ENCODE results near the gene ELOVL1. TPM values are rescaled to one million over a fixed set of nuclear protein-coding genes. Genes with fewer than 3 reads are reported as not detected.

ELOVL1 gene
- total and polyA plus RNA-seq, 2 experiments from 2014 or later = 16.7 to 23.3 TPM

DNA sequence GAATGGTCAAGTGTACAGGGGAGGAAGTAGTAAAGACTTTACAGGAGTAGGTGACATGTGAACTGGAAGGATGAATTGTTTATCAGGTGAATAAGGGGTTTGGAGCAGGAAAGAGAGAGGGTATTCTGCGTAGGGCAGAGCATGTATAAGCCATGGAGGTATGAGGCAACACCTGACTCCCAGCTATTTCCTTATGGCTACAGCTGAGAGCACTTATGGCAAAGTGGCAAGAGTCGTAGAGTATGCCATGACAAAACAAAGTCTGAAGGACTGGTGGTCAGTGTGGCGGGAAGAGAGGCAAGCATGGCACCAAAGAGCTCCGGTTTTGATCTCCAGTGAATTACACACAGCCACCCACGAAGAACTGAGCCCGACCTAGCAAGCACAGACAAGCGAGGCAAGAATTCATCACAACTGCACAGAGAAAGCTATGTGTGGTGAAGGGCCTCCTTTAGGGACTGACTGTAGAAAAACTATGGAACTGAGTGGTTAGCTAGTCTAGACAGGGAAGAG is 9.0 kb upstream of the ELOVL1 start:
- Mint-ChIP-seq H3K27me3 (ENCODE audit: insufficient read depth, low read depth, poor library complexity) (peaks cover 2% of the 10 kb centered on the region), H3K27ac (no peak overlapping the region), H3K4me1 (peaks cover 3% of the 10 kb centered on the region), H3K9me3 (no peaks in the 10 kb centered on the region), H3K36me3 (ENCODE audit: low read depth) (no peaks in the 10 kb centered on the region), H3K4me3 (no peak overlapping the region)
- Histone ChIP-seq H3K4me1 (ENCODE audit: insufficient read depth) (no peaks in the 10 kb centered on the region), H3K27me3 (ENCODE audit: insufficient read depth) (no peaks in the 10 kb centered on the region), H3K9me2 (ENCODE audit: insufficient read depth) (no peaks in the 10 kb centered on the region), H4K20me1 (replicated peaks; ENCODE audit: insufficient read depth) (no peaks in the 10 kb centered on the region), H3K4me3 (no peak overlapping the region), H3K4me2 (no peak overlapping the region), H2AFZ (no peak overlapping the region), H3F3A (replicated peaks; ENCODE audit: low read depth) (no peaks in the 10 kb centered on the region), H3K27ac (ENCODE audit: low read depth) (no peak overlapping the region), H3K36me3 (ENCODE audit: insufficient read depth) (no peaks in the 10 kb centered on the region), H3K79me2 (replicated peaks; ENCODE audit: insufficient read depth) (no peaks in the 10 kb centered on the region)
- DNase-seq (ENCODE audit: low spot score) = no peak
- TF ChIP-seq, protein P1, sequence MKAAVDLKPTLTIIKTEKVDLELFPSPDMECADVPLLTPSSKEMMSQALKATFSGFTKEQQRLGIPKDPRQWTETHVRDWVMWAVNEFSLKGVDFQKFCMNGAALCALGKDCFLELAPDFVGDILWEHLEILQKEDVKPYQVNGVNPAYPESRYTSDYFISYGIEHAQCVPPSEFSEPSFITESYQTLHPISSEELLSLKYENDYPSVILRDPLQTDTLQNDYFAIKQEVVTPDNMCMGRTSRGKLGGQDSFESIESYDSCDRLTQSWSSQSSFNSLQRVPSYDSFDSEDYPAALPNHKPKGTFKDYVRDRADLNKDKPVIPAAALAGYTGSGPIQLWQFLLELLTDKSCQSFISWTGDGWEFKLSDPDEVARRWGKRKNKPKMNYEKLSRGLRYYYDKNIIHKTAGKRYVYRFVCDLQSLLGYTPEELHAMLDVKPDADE (IDR thresholded peaks at IDR 0.05) = no peak
- TF ChIP-seq ZNF331 (CRISPR knock-in tag; IDR thresholded peaks at IDR 0.05; ENCODE audit: low read depth) = no peak
- no peak for TF ChIP-seq EZH2phosphoT487 (IDR thresholded peaks at IDR 0.05; ENCODE audit: unreplicated experiment)
- no peak for TF ChIP-seq ZNF114 (CRISPR knock-in tag; IDR thresholded peaks at IDR 0.05)
- TF ChIP-seq JUNB (IDR thresholded peaks at IDR 0.05; ENCODE audit: unreplicated experiment) = no peak
- no peak for TF ChIP-seq POLR2AphosphoS5 (IDR thresholded peaks at IDR 0.05; ENCODE audit: low read depth)
- no peak for TF ChIP-seq CREB1 (CRISPR knock-in tag; IDR thresholded peaks at IDR 0.05; ENCODE audit: low read depth)
- no peak for TF ChIP-seq NANOG (IDR thresholded peaks at IDR 0.05; ENCODE audit: borderline replicate concordance)
- no peak for ATAC-seq

DNA sequence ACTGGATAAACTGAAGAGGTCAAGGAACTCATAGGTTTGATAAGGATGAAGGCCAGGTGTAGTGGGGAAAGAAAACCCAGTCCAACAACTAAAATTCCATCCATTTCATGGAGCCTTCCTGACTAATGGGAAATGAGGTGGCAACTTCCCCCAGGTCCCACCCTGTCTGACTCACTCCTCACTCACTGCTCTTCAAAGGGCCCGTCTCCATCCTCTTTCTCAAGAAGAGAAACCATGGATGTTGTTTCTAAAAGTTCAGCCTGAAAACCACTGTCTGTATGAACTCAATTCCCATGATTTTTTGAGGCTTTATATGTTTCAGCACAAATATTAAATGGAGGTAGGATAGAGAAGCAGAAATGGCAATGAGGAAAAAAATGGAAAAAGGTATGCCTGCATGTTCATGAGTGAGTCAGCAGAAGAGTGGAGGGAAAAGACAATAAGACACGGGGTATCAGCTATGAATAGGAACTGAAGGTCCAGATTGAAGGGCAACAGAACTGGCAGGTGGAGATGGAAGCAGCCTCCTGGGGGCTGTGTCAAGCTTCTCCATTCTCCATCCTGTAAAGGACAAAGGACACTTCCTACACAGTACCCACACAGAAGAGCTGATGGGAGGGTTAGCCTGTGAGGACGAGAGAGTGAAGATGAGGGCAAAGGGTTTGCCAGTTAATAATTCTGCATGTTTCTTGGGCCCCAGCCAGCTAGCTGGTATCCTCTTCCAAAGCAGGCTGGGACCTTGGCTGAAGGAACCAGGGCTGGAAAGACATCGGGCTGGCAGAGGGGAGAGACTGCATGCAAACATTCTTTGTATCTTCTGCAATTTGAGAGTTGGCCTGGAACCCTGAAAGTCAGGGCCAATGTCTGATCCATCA is 5.5 kb upstream of the ELOVL1 start:
- Histone ChIP-seq H3K27me3 (ENCODE audit: insufficient read depth) (no peaks in the 10 kb centered on the region), H3K79me2 (replicated peaks; ENCODE audit: insufficient read depth) (peaks cover 7% of the 10 kb centered on the region; the same call in 1 of the 2 replicates), H3F3A (replicated peaks; ENCODE audit: low read depth) (peaks cover 4% of the 10 kb centered on the region; the same call in 1 of the 2 replicates), H4K20me1 (replicated peaks; ENCODE audit: insufficient read depth) (0 out of 2 replicates have a peak, but pooled peaks cover 3% of the 10 kb centered on the region), H3K27ac (ENCODE audit: low read depth) (no peak overlapping the region), H3K9me2 (ENCODE audit: insufficient read depth) (no peaks in the 10 kb centered on the region), H3K36me3 (ENCODE audit: insufficient read depth) (no peaks in the 10 kb centered on the region), H2AFZ (no peak overlapping the region), H3K4me1 (ENCODE audit: insufficient read depth) (peaks cover 7% of the 10 kb centered on the region; the same call in 1 of the 2 replicates), H3K4me3 (no peak overlapping the region), H3K4me2 (no peak overlapping the region)
- Mint-ChIP-seq H3K4me1 (peaks cover 8% of the 10 kb centered on the region), H3K27me3 (ENCODE audit: insufficient read depth, low read depth, poor library complexity) (peaks cover under 1% of the 10 kb centered on the region), H3K4me3 (no peak overlapping the region), H3K9me3 (no peaks in the 10 kb centered on the region), H3K27ac (no peak overlapping the region), H3K36me3 (ENCODE audit: low read depth) (no peaks in the 10 kb centered on the region)
- DNase-seq (ENCODE audit: low spot score) (no peak), ATAC-seq (no peak)
- TF ChIP-seq ZNF114 (CRISPR knock-in tag; IDR thresholded peaks at IDR 0.05) (no peak), CREB1 (CRISPR knock-in tag; IDR thresholded peaks at IDR 0.05; ENCODE audit: low read depth) (no peak), STAT1 (IDR thresholded peaks at IDR 0.05; ENCODE audit: unreplicated experiment) (no peak), EZH2phosphoT487 (IDR thresholded peaks at IDR 0.05; ENCODE audit: unreplicated experiment) (no peak), JUNB (IDR thresholded peaks at IDR 0.05; ENCODE audit: unreplicated experiment) (no peak), NANOG (IDR thresholded peaks at IDR 0.05; ENCODE audit: borderline replicate concordance) (no peak), ZNF331 (CRISPR knock-in tag; IDR thresholded peaks at IDR 0.05; ENCODE audit: low read depth) (no peak), EZH2 (IDR thresholded peaks at IDR 0.05; ENCODE audit: low read depth, unreplicated experiment) (no peak)
- TF ChIP-seq, protein P2, sequence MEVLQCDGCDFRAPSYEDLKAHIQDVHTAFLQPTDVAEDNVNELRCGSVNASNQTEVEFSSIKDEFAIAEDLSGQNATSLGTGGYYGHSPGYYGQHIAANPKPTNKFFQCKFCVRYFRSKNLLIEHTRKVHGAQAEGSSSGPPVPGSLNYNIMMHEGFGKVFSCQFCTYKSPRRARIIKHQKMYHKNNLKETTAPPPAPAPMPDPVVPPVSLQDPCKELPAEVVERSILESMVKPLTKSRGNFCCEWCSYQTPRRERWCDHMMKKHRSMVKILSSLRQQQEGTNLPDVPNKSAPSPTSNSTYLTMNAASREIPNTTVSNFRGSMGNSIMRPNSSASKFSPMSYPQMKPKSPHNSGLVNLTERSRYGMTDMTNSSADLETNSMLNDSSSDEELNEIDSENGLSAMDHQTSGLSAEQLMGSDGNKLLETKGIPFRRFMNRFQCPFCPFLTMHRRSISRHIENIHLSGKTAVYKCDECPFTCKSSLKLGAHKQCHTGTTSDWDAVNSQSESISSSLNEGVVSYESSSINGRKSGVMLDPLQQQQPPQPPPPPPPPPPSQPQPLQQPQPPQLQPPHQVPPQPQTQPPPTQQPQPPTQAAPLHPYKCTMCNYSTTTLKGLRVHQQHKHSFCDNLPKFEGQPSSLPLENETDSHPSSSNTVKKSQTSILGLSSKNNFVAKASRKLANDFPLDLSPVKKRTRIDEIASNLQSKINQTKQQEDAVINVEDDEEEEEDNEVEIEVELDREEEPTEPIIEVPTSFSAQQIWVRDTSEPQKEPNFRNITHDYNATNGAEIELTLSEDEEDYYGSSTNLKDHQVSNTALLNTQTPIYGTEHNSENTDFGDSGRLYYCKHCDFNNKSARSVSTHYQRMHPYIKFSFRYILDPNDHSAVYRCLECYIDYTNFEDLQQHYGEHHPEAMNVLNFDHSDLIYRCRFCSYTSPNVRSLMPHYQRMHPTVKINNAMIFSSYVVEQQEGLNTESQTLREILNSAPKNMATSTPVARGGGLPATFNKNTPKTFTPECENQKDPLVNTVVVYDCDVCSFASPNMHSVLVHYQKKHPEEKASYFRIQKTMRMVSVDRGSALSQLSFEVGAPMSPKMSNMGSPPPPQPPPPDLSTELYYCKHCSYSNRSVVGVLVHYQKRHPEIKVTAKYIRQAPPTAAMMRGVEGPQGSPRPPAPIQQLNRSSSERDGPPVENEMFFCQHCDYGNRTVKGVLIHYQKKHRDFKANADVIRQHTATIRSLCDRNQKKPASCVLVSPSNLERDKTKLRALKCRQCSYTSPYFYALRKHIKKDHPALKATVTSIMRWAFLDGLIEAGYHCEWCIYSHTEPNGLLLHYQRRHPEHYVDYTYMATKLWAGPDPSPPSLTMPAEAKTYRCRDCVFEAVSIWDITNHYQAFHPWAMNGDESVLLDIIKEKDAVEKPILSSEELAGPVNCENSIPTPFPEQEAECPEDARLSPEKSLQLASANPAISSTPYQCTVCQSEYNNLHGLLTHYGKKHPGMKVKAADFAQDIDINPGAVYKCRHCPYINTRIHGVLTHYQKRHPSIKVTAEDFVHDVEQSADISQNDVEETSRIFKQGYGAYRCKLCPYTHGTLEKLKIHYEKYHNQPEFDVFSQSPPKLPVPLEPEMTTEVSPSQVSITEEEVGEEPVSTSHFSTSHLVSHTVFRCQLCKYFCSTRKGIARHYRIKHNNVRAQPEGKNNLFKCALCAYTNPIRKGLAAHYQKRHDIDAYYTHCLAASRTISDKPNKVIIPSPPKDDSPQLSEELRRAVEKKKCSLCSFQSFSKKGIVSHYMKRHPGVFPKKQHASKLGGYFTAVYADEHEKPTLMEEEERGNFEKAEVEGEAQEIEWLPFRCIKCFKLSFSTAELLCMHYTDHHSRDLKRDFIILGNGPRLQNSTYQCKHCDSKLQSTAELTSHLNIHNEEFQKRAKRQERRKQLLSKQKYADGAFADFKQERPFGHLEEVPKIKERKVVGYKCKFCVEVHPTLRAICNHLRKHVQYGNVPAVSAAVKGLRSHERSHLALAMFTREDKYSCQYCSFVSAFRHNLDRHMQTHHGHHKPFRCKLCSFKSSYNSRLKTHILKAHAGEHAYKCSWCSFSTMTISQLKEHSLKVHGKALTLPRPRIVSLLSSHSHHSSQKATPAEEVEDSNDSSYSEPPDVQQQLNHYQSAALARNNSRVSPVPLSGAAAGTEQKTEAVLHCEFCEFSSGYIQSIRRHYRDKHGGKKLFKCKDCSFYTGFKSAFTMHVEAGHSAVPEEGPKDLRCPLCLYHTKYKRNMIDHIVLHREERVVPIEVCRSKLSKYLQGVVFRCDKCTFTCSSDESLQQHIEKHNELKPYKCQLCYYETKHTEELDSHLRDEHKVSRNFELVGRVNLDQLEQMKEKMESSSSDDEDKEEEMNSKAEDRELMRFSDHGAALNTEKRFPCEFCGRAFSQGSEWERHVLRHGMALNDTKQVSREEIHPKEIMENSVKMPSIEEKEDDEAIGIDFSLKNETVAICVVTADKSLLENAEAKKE (CRISPR knock-in tag; IDR thresholded peaks at IDR 0.05) = no peak
- TF ChIP-seq, protein P1 (IDR thresholded peaks at IDR 0.05) = no peak

All from GM23338 (cell line).